HG03159 (cell line): ENCODE data around the gene ZNF280B.
"Not testable (repeated sequence)": the region's sequence is repeated elsewhere in the genome, so short reads cannot be mapped to it uniquely, and the experiment has no call there.

ENCODE experiments used
- ATAC-seq: cut with Tn5 transposase; IDR thresholded peaks from one replicate; pipeline ENCODE4 v1.9.1; 2021; ENCODE audit warnings: mild to moderate bottlenecking, moderate library complexity; ENCODE audit not compliant: unreplicated experiment

The ZNF280B gene

DNA sequence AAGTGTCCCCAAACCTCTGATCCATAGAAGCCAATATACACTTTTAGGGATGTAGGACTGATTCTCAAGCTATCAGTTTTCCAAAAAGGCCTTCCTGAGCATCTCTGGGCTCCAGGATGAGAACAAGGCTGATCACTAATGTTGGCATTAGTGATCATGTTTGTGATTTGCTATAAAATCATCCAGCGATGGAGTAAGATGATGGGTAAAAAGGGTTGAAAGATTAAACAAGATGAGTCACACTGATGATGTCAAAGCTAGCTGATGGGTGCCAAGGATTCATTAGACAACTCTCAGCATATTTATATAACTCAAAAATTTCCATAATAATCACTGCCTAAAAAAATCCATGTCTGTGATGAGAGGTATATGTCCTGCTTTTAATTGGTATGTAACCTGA lies 42.8 kb downstream of the ZNF280B start:
- ATAC-seq, result no peak

DNA sequence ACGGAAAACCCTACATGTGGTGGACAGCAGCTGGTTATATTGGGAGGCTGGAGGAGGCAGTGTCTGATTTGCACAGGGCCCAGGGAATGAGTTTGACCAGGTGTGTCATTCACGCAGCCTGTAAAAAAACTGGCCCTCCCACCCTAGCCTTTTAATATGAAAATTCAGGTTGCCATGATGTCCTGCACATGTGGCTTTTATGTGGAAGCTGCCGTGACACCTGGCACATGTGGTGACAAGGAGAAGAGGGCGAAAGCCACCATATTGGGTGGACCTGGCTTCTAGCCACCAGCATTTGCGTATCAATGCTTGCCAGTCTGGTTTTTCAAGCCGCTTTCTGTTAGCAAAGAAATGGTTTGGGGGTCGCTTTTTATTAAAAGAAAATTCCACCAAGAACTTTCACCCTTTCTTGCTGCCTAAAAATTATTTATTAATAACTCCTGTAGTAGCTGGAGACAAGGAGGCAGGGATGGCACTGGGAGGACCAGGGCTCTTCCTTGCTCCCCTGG lies 43.4 kb downstream of the ZNF280B start:
- ATAC-seq, result no peak

DNA sequence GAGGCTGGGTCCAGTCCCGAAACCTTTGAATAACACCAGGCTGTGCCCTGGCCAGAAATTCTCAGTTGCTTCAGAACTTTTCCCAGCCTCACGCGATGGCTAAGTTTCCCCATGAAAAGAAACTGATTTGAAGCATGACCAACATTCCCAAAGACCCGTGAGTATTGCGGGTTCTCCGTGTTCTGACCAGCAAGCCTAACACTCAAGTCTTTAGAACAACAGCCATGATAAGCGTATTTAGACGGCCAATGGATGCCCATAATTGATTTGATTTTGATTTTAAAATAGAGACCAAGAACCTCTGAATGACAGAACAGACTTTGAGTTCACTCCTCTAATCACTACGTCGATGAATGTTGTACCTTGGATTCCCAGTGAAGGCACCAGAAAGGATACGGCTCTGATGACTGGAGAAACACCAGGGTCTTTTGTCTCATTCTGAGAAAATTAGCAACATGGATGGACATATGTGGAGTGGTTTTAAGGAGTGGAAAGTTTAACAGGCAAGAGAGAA lies 43.9 kb downstream of the ZNF280B start:
- ATAC-seq, result no peak

DNA sequence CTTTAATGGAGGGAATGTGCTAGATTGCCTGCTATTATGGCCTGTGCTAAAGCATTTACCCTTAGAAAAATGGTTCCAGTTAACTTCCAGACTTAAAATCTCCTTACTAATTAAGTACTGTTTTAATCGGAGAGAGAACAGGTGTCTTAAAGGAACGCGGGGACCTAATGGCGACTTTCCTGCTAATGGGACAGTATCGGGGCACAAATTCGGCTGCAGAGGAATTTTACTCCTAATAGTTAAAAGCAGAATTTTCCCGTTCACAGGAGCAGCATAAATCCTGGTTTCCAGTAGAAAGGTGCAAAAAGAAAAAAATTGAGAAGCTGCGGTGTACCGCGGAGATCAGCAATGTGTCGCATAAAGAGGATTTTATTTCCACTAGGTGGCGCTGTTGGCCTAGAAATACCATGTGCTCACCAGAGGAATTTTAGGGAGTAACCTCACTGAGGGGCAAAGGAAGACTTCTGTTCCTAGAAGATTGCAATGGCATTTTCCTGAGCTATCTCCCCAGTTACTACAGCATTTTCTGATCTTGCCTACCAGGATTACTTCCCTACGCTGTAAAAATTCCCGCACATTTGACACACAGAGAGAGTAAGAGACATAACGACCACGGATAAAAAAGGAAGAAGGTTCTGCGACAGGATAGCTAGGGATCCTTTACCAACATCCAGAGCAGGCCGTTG lies 44.5 kb downstream of the ZNF280B start:
- ATAC-seq, result no peak

DNA sequence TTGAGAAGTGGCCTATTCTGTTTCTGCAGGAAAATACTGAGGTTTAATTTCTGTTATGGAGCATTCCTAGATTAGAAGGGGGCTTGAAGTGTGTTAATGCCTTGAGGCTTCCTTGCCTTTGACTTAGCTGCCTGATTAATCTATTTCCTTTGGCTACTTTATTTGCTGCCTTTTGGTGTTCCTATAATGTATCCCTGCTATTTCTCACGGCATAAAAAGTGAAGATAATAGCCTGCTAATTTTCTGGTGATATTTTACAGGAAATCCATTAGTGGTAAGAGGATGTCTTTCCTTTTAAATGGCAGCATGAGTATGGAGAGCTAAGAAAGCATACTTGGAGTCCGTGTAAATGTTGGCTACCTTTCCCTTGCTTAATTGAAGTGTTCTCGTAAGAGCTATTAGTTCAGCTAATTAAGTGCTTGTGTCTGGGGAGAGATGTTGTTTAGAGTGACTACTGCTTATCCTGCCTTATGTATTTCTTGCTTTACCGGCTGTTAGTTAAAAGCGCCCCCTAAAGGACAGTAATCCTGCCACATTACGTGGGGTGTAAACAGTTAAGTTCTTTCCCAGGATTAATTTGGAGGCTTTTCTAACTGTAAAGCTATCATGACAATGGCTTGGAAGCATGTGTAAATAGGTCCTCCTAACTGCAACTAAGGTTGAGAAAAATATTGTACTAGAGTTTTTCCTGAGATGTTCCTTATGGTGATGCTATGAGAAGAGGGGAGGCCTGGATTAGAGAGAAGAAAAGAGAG lies 45.6 kb downstream of the ZNF280B start:
- ATAC-seq, result no peak

DNA sequence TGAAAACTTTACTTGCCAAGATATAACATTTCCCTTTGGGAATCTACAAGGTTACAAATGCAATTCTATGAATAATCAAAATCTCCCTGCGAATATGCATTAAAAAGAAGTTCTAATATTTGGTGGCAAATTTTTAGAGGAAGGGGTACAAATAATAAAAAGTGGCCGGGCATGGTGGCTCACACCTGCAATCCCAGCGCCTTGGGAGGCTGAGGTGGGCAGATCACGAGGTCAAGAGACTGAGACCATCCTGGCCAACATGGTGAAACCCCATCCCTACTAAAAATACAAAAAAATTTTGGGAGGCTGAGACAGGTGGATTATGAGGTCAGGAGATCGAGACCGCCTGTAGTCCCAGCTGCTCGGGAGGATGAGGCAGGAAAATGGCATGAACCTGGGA lies 47.0 kb downstream of the ZNF280B start:
- no peak for ATAC-seq

DNA sequence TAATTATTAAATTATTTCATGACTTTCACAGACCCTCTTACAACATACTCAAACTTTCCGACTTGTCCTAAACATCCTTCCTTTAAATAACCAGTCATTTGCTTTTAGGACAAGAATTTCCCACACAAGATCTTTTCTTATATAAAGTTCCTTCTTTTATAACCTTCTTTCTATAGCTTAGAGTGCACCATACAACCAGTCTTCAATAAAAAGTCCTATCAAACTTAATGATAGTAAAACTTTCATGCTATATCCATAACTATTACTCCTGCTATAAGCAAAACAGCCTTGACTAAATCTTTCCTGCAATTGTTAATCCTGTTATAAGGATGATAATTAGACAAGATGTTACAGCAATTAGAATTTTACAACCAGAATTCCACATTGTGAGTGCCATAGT lies 47.4 kb downstream of the ZNF280B start:
- ATAC-seq, result no peak

DNA sequence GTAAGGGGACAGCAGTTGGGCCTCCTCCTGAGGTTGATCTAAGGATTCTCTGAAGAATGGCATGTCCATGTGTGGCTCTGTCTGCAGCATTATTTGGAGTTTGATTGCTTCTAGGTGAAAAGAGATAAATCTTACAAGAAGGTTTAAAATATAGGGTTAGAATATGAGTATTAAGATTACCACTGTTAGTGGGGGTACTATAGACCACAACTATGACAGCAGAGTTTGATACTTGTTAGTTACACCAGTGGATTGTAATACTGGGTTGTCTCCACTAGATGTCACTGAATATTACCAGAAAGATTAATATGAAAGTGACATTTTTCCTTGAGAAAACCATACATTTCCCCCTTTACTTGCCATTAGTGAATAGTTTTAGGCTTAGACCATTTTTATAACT lies 47.9 kb downstream of the ZNF280B start:
- ATAC-seq, result no peak

DNA sequence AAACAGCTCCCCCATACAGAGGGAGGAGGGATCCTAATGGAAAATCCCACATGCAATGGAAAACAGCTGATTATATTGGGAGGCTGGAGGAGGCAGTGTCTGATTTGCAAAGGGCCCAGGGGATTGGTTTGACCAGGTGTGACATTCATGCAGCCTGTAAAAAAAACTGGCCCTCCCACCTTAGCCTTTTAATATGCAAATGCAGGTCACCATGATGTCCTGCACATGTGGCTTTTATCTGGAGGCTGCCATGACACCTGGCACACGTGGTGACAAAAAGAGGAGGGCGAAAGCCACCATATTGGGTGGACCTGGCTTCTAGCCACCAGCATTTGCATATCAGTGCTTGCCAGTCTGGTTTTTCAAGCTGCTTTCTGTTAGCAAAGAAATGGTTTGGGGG lies 48.5 kb downstream of the ZNF280B start:
- no peak for ATAC-seq

DNA sequence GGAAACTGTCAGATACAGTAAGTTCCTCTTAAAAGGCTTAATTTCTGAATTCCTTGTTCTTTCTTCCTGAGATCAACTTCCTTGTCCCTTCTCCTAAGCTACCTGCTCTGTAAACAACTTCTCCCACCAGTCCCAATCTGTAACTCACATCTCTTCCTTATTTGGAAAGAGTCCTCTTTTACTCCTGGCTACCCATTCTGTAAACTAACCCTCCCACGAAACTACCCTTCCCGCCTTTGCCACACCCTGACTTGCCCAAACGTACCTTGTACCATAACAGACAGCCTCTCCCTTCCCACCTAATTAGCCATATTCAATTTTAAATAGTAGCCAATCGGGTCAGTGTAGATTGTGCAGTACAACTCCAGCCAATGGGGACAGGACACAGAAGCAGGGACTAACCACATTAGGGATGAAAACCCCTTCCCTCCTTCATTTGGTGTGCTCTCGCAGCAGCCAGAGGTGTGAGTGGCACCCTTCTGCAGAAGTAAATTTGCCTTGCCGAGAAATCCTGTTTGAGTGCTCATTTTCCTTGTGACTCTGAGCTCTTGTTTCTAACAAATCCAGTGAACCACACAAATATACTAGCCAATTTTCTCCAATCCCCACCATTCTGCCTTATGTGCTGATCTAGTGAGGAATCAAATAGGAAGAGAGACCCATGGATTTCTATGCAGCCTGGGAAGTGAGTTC lies 49.5 kb downstream of the ZNF280B start:
- ATAC-seq, result no peak

DNA sequence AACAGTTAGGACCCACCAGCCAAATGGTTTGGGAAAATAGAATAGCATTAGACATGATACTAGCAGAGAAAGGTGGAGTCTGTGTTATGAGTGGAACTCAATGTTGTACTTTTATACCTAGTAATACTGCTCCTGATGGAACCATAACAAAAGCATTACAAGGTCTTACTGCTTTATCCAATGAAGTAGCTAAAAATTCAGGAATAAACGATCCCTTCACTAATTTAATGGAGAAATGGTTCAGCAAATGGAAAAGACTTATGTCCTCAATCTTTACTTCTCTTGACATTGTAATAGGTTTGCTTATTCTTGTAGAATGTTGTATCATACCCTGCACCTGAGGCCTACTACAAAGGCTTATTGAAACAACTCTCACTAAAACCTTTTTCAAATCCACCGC lies 50.2 kb downstream of the ZNF280B start:
- no peak for ATAC-seq

DNA sequence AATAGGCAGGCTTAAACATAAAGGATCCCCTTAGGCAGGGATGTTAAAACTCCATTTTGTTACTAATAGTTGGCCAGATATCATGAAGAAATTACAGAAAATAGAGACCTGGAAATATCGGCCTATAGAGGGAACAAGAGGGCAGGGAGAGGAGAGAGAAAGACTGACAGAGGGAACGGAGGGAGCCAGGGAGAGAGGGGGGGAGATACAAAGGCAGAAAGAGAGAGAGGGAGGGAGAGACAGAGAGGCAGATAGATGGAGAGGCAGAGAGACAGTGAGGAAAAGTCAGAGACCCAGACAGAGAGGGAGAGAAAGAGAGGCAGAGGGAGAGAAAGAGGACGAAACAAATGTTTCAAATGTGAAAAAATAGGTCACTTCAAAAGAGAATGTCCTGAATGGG lies 53.5 kb downstream of the ZNF280B start:
- ATAC-seq, result no peak

DNA sequence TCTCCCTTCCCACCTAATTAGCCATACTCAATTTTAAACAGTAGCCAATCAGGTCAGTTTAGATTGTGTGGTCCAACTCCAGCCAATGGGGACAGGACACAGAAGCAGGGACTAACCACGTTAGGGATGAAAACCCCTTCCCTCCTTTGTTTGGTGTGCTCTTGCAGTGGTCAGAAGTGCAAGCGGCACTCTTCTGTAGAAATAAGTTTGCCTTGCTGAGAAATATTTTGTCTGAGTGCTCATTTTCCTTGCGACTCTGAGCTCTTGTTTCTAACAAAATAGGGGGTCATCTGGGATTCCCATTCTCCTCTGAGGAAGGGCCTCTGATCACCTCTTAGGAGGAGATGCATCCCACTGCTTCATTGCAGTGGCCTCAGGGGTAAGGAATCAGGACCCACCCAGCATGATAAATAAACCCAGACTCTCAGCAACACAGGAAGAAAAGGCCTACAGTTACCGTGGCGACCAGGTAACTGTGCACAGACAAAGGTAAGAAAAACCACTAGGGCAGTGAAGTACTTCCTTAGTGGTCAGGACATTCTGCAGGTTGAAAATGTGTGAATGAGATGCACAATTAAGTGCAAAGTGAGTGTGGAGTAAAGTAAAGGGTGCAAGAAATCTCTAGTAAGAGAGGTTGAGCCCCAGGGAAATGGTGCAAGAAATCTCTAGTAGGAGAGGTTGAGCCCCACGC lies 55.4 kb downstream of the ZNF280B start:
- ATAC-seq, result no peak

DNA sequence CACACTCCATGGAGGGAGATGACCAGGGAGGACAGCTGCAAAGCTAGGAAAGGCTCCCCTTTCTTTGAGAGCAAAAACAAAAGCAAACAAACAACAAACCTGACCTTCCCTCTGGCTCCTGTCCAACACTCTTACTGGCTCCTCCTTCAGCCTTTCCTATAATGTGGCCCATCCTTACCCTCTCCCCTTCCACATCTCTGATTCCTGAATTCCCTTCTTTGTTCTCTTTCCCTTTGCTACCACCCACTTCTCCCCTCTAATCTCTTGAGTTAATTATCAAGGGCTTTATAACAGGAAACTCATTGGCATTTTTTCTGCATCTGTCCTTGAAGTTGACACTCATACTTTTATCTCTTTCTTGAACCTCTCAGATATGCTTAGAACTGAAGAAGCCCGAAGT lies 56.3 kb downstream of the ZNF280B start:
- no peak for ATAC-seq

DNA sequence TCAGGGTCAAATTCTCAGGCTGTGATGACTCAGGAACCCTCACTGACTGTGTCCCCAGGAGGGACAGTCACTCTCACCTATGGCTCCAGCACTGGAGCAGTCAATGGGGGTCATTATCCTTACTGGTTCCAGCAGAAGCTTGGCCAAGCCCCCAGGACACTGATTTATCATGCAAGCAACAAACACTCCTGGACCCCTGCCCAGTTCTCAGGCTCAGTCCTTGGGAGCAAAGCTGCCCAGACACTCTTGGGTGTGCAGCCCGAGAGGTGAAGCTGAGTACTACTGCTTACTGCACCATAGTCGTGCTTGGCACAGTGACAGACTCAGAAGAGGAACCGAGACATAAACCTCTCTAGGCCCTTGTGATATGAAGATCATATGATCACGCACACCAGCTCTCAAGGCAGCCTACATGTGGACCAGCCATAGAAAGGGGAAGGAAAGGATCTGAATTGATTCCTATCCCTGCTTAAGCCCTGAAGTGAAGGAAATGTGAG lies 58.2 kb downstream of the ZNF280B start:
- peak; percentile 94 for ATAC-seq

DNA sequence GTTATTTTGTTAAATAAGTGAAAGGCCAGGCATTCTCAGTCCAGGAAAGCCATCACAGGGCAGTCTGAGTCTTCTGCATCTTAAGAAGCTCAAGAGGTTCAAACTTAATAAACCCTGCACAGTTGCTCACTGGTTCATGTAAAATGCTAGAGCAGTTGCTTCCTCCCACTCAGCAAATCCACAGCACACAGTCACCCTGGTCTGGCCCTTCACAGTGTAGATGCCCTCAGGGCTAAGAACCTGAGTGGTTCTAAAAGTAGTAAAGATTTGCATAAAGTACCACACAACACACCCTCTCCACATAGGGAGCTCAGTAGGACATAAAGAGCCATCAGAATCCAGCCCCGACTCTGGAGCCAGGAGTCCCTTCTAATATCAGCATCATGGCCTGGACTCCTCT lies 58.7 kb downstream of the ZNF280B start:
- ATAC-seq, result no peak

DNA sequence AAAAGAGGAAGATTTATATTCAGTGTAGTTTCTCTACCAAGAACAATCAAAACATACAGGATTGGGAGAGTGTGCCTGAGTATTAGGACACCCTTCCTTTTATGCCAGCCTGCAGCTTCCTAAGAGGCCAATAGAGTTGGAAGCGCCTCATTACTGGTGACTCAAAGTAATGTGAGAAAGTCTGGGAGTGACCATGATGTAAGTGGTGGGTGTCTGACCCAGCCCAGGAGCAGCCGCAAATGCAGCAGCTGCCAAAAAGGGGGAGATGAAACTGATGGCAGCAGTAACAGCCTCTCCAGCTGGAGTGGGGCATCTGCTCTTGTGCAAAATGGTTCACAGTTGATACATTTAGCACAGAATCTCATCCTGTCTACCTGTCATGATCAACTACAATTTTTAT lies 62.0 kb downstream of the ZNF280B start:
- ATAC-seq, result no peak

DNA sequence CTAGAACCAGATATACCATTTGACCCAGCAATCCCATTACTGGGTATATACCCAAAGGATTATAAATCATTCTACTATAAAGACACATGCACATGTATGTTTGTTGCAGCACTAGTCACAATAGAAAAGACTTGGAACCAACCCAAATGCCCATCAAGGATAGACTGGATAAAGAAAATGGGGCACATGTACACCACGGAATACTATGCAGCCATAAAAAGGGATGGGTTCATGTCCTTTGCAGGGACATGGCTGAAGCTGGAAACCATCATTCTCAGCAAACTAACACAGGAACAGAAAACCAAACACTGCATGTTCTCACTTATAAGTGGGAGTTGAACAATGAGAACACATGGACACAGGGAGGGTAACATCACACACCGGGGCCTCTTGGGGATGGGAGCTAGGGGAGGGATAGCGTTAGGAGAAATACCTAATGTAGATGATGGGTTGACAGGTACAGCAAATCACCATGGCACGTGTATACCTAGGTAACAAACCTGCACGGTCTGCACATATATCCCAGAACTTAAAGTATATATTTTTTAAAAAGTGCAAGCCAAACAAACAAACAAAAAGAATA lies 64.4 kb downstream of the ZNF280B start:
- not testable (repeated sequence) for ATAC-seq

DNA sequence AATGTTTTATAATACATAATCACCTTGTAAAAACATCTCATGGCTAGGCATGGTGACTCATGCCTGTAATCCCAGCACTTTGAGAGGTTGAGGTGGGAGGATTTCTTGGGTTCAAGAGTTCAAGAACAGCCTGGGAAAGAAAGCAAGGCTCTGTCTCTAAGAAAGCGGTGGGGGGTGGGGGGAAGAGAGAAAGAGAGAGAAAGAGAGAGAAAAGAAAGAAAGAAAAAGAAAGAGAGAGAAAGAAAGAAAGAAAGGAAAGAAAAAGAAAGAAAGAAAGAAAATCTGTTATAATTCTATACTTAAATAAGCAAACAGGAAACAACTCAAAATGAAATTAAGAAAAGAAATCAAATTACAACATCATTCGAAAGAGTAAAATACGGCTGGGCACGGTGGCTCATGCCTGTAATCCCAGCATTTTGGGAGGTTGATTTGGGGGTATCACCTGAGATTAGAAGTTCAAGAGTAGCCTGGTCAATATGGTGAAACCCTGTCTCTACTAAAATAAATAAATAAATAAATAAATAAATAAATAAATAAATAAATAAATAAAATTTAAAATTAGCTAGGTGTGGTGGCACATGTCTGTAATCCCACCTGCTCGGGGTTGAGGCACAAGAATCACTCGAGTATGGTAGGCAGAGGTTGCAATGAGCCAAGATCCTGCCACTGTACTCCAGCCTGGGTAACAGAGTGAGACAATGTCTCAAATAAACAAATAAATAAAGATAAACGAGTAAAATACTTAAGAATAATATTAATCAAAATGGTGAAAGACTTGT lies 65.4 kb downstream of the ZNF280B start:
- ATAC-seq, result no peak

DNA sequence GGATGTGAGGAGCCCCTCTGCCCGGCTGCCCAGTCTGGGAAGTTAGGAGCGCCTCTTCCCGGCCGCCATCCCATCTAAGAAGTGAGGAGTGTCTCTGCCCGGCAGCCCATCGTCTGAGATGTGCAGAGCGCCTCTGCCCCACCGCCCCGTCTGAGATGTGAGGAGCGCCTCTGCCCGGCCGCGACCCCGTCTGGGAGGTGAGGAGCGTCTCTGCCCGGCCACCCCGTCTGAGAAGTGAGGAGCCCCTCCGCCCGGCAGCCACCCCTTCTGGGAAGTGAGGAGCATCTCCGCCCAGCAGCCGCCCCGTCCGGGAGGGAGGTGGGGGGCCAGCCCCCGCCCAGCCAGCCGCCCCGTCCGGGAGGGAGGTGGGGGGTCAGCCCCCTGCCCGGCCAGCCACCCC lies 66.9 kb downstream of the ZNF280B start:
- ATAC-seq, result not testable (repeated sequence)
